AG04450 (cell line): ENCODE data around the gene PALLD. TPM values are rescaled to one million over a fixed set of nuclear protein-coding genes. Genes with fewer than 3 reads are reported as not detected.

ENCODE experiments used
- CTCF ChIA-PET: fragments of 300-600, 350-600 bp; formaldehyde crosslinking; extraction: SDS; loops from one replicate; lab custom pipeline; 2022; ENCODE audit warnings: antibody characterized with exemption, inconsistent platforms; lab: Charles Lee
- POLR2A ChIA-PET: fragments of 350-600 bp; formaldehyde crosslinking; extraction: SDS; loops from one replicate; lab custom pipeline; 2021; ENCODE audit warnings: antibody characterized with exemption, inconsistent platforms; lab: Yijun Ruan, JAX
- DNase-seq: peaks from one replicate; pipeline ENCODE4 v3.0.0-alpha.2; 2011; ENCODE audit warnings: low read depth, low spot score
- H3K27ac ChIP-seq: one replicate; pipeline ENCODE4 v1.5.1; 2012; ENCODE audit warnings: low read depth, low read length, control low read depth
- H3K27me3 ChIP-seq: one replicate; pipeline ENCODE4 v1.6.0; 2012; ENCODE audit warnings: low read length; ENCODE audit not compliant: control insufficient read depth, insufficient read depth
- H3K4me3 ChIP-seq: 2 replicates; pipeline ENCODE4 v1.5.1; 2011; ENCODE audit warnings: mild to moderate bottlenecking, low read depth, low read length, control low read depth
- H3K9me3 ChIP-seq: 2 replicates; pipeline ENCODE4 v1.5.1; 2012; ENCODE audit warnings: low read length; ENCODE audit not compliant: control insufficient read depth, insufficient read depth
- CTCF ChIP-seq: IDR thresholded peaks from 2 replicates; pipeline ENCODE4 v1.5.1; 2011; ENCODE audit warnings: low read depth, low read length, control low read depth, inconsistent platforms
- polyA plus RNA-seq: library from polyadenylated mRNA; depleted of rRNA; stranded (reverse); fragments of >200 nt; gene quantifications from 2 replicates; pipeline ENCODE4 v1.2.3, GENCODE V29; 2011

The PALLD gene
- polyA plus RNA-seq, 1 experiment = 159 TPM

DNA sequence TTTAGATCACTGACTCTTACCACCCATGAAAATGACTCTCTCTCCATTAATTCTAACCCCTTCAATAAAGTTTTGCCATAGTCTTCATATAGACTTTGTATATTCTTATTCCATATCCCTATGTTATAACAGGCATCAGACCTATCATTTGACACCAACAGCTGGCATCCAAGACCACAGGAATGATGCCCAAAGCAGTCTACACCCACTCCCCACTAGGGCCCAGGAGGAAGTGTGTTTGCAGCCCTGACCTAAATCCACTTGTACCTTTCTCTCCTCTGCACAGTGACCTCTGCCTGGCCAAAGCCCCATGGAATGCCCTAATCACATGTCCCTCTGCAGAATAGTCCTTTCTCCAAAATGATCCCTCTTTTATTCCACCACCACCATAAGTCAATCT lies 294.0 kb downstream of the PALLD start:
- no peaks in the 10 kb centered on the region for H3K27me3 ChIP-seq
- no peak overlapping the region for H3K4me3 ChIP-seq
- no peak overlapping the region for H3K27ac ChIP-seq
- ChIA-PET POLR2A (no interaction called here), CTCF (no interaction called here)
- peaks cover 6% of the 10 kb centered on the region; the same call in 1 of the 2 replicates for H3K9me3 ChIP-seq
- DNase-seq = no peak
- no peak for TF ChIP-seq CTCF

DNA sequence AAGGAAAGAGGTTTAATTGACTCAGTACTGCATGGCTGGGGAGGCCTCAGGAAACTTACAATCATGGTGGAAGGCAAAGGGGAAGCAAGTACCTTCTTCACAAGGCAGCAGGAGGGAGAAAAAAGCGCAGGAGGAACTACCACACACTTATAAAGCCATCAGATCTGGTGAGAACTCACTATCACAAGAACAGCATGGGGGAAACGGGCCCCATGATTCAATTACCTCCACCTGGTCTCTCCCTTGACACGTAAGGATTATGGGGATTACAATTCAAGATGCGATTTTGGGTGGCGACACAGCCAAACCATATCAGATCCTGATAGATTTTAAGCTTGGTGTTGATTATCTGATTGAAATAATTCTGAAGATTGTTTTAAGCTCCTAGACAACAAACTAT lies 294.5 kb downstream of the PALLD start:
- no peak for TF ChIP-seq CTCF
- Histone ChIP-seq H3K27ac (no peak overlapping the region), H3K9me3 (peaks cover 6% of the 10 kb centered on the region; the same call in 1 of the 2 replicates), H3K27me3 (no peaks in the 10 kb centered on the region), H3K4me3 (no peak overlapping the region)
- DNase-seq = no peak
- CTCF ChIA-PET = no interaction called here
- POLR2A ChIA-PET = interaction anchor here (1.0 kb wide), 1 partner anchor 40 kb away, joined by 3 read pairs; no protein-coding TSS in a partner anchor

GRCh38 chr4:168793542-168793941 lies 296.7 kb downstream of the PALLD start:
- TF ChIP-seq CTCF = no peak
- ChIA-PET CTCF (no interaction called here), POLR2A (no interaction called here)
- Histone ChIP-seq H3K27ac (no peak overlapping the region), H3K27me3 (no peaks in the 10 kb centered on the region), H3K4me3 (no peak overlapping the region), H3K9me3 (peaks cover 6% of the 10 kb centered on the region; the same call in 1 of the 2 replicates)
- DNase-seq = no peak

- Histone ChIP-seq H3K4me3 (no peak overlapping the region), H3K27me3 (no peaks in the 10 kb centered on the region), H3K27ac (no peak overlapping the region), H3K9me3 (peaks cover 6% of the 10 kb centered on the region; the same call in 1 of the 2 replicates)
- ChIA-PET CTCF (no interaction called here), POLR2A (no interaction called here)
- TF ChIP-seq CTCF = no peak
- DNase-seq = no peak
Measured at GRCh38 chr4:168794092-168794707, 297.3 kb downstream of the PALLD start.

DNA sequence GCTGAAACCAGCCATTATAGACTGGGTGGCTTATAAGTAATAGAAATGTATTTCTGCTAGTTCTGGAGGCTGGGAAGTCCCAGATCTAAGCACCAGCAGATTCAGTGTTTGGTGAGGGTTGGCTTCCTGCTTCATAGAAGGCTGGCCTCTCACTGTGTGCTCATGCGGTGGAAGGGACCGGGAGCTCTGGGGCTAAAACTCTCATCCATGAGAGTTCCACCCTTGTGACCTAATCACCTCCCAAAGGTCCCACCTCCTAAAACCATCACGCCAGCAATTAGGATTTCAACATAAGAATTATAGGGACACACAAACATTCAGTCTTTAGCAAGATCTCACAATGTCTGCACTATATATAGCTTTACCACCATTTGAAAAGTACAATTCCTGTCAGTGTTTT lies 298.0 kb downstream of the PALLD start:
- no peak for DNase-seq
- Histone ChIP-seq H3K9me3 (peaks cover 6% of the 10 kb centered on the region; the same call in 1 of the 2 replicates), H3K4me3 (no peak overlapping the region), H3K27ac (no peak overlapping the region), H3K27me3 (no peaks in the 10 kb centered on the region)
- POLR2A ChIA-PET = no interaction called here
- no peak for TF ChIP-seq CTCF
- CTCF ChIA-PET = interaction anchor here (1.6 kb wide), 1 partner anchor 209 kb away, joined by 6 read pairs; no protein-coding TSS in a partner anchor
